HG03439 (cell line): ENCODE data around the gene EPHX1.
"Not testable (repeated sequence)": the region's sequence is repeated elsewhere in the genome, so short reads cannot be mapped to it uniquely, and the experiment has no call there.

Source experiments
- ATAC-seq: cut with Tn5 transposase; IDR thresholded peaks from one replicate; pipeline ENCODE4 v1.9.1; 2021; ENCODE audit warnings: mild to moderate bottlenecking, moderate library complexity; ENCODE audit not compliant: unreplicated experiment

The EPHX1 gene

DNA sequence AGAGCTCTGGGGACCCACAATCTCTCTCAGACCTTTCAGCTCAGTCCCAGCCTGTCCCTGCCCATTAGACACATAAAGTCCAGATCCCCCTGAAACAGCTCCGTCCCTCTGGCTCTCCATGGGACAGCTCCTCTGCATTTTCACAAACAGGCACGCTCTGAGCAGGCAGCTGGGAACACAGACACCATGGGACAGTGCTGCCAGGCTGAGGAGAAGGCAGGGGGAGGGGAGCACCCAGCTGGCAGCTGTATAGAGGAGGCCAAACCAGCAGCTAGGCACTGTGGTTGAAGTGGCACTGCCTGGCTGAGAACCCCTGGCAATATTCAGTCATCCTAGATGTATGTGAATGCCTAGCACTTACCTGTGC lies 70.3 kb downstream of the EPHX1 start:
- ATAC-seq, result no peak

DNA sequence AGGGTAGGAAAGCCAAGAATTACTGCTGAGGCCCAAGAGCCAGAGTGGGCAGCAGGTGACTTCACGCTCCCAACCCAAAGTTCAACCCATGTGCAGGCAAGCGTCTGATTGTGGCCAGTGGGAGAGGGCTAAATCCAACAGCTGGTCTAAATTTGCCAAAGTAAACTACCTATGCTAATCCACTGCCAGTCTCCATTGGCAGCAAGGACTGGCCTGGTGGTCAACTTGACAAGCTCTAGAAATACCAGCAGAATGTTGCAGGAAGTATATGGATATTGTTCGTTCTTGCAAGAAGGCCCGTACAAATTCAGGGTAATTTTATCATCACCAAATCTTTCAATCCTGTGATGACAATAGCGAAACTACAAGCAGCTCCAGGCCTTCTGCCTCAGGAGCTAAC lies 70.7 kb downstream of the EPHX1 start:
- no peak for ATAC-seq

DNA sequence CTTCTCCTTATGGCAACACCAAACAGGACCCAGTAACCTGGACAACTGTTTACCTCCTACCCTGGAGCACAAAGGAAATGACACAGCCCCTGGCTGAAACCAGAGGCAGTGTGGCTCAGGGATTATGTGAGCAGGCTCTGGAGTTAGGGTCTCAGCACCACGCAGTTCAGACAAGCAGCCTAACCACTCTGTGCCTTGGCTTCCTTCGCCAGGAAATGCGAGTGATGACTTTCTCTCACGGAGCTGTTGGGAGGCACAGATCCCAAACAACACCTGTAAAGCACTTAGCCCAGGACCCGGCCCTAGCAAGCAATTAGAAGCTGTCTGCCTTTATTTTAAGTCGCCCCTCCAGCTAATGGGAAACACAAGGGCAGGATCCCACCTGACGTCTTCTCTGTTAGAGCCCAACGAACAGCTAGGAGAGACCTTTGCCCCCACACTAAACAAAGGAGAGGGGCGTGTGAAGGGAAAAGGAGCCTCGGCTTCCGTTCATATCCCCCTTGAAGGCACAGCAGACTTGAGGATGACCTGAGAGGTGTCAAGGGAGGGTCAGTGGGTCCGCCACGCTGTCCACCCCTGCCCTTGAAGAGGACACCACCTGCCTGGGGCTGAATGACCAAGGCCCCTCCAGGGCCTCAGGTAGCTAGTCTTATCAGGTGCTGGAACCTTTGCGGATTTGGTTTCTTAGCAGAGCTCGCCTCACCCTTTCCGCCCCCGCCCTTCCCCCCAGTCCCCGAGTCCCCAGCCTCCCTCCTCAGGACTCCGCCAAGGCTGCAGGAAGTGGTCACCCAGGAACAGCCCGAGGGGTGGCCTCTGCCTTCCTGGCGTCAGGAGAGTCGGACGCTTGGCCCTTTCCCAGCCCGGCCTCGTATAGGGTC lies 71.4 kb downstream of the EPHX1 start:
- peak; percentile 14 for ATAC-seq

GRCh38 chr1:225881959-225882693 lies 72.2 kb downstream of the EPHX1 start, which contains the start of gene TMEM63A:
Gene TMEM63A (minus strand): TSS chr1:225882380. CDS start chr1:225877580, 4,800 bp downstream.
- ATAC-seq, result peak; percentile 84

DNA sequence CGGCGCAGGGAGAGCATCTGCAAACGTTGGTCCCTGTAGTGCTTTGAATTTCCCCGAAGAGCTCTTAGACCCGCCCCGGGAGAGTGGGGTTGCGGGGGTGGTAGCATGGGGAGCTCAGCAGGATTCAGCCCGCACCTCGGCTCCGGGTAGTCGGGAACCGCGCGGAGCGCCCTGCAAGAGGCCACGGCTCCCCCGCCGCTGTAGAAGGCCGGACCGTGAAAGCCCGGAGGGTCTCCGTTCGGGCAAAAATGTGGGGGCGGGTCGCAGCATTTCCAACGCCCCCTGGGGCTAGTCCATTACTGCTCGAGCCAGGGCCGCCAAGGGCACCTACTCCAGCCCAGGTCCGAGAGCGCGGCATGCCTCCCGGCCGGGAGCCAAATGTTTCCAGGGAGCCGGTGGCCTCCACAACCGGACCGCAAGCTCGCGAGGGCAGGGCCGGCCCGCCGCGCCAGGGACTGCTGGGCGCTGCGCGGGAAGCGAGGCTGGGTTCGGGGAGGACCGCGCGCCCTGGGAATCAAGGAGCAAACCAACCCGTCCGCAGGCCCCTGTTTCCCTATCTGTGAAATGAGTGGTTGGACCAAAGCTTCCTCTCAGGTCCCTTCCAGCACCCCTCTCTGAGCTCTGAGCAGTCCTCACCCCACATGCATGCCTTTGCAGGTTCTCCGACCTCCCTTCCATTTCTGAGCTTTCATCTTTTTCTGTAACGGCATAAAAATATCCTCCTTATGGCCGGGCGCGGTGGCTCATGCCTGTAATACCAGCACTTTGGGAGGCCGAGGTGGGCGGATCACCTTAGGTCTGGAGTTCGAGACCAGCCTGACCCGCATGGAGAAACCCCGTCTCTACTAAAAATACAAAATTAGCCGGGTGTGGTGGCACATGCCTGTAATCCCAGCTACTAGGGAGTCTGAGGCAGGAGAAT lies 73.0 kb downstream of the EPHX1 start:
- peak; percentile 37 for ATAC-seq

DNA sequence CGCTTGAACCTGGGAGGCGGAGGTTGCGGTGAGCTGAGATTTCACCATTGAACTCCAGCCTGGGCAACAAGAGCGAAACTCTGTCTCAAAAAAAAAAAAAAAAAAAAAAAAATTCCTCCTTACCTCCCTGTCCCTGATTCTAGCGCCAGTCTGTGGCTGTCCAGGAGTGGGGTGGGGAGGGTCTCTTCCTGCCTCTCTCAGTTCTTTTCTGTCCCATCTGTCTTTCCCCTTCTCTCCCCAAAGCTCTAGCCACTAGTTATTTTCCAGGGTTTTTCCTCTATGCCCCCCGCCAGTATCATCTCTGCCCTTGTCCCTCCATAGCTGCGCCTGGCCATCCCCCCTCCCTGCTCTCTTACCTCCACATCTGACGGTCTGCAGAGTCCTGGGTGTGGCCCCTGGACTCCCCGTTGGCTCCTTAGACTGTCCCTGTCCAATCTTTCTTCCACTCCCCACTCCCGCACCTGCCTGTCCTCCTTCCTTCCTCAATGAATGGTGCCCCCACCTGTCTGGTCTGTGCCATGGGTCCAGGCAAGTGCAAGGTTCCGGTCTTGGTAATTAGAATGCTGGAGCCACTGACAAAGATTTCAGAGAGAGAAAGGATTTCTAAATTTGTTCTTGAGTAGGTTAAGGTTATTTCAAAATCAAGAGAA lies 73.8 kb downstream of the EPHX1 start:
- no peak for ATAC-seq

DNA sequence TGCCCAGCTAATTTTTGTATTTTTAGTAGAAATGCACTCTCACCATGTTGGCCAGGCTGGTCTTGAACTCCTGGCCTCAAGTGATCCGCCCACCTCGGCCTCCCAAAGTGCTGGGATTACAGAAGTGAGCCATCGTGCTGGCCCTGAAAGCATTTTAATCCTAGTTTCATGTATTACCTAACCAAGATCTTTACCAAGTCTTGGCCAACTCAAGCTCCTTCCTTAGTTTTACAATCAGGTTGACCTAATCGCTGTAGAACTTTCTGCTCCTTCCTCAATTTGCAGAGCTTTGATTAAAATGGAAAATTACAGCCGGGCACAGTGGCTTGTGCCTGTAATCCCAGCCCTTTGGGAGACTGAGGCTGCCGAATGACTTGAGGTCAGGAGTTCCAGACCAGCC lies 75.4 kb downstream of the EPHX1 start:
- ATAC-seq, result no peak

- ATAC-seq, result no peak
Observed at GRCh38 chr1:225886159-225887029, 76.5 kb downstream of the EPHX1 start.

- ATAC-seq, result no peak
Observed at GRCh38 chr1:225887030-225887314, 77.0 kb downstream of the EPHX1 start.

- not testable (repeated sequence) for ATAC-seq
Observed at GRCh38 chr1:225887554-225888288, 77.8 kb downstream of the EPHX1 start.

- ATAC-seq, result no peak
Observed at GRCh38 chr1:225888289-225888897, 78.5 kb downstream of the EPHX1 start.

DNA sequence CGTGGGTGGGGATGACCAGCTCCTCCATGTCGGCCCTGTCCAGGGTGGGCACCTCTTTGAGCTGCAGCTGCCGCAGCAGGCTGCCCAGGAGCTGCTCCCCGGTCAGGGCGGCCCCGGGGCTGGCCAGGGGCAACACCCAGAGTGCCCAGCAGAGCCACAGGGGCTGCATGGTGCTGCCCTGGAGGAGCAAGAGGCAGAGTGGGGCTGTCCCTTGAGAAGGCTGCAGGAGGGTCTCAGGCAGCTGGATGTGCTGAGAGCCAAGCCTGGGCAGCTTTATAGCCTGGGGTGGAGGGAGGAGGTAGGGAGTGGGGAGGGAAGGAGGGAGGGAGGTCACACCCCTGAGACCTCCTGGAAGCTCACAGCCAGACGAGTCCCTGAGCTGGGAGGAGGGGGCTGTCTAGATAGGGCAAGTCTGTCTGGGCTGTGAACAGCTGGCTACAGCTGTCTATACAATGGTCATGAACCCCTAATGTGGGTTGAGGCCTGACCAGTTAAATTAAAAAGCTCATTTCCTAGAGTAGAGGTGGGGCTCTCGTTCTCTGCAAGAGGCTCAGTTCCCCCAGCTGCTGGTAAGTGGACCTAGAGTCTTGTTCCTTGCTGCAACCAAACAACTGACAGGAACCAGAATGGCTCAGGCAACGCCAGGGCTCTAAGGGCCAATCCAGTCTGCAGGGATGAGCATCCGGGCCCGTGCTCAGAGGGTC lies 79.1 kb downstream of the EPHX1 start, which contains the start of gene LEFTY1:
Gene LEFTY1 (minus strand): TSS at position 249 of the 704 bp plus-strand sequence. CDS start 80 bp downstream, at position 169.
- ATAC-seq, result no peak

DNA sequence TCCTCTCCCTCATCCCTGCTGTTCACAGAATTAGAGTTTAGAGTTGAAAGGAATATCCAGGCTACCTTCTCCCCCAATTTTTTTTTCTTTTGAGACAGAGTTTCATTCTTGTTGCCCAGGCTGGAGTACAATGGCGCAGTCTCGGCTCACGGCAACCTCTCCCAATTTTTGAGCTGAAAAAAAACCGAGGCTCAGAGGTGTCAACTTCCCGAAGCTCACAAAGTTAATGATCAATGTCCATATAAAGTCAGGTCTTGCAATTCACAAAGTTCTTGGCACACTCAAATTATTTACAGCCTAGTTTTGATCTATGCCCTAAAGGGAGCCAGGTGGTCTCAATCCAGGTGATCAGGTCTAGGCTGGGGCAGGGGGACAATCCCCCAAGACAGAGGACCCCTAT lies 79.8 kb downstream of the EPHX1 start:
- no peak for ATAC-seq

GRCh38 chr1:225890346-225891228 lies 80.7 kb downstream of the EPHX1 start:
- no peak for ATAC-seq

GRCh38 chr1:225891229-225891972 lies 81.5 kb downstream of the EPHX1 start:
- ATAC-seq, result no peak

DNA sequence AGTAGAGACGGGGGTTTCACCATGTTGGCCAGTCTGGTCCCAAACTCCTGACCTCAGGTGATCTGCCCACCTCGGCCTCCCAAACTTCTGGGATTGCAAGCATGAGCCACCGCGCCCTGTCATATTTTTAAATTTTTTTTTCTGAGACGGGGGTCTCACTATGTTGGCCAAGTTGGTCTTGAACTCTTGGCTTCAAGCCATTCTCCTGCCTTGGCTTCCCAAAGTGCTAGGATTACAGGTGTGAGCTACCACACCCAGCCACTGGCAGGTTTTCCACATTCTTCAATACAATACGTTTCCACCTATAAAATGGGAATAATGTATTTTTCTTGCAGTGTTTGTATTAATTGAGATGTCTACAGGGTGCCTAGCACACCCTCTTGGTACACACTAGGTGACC lies 82.4 kb downstream of the EPHX1 start:
- no peak for ATAC-seq
